ENCODE measurements around the gene CERK. TPM values are rescaled to one million over a fixed set of nuclear protein-coding genes. Genes with fewer than 3 reads are reported as not detected.
A peak's percentile ranks its signal among the peaks of the same experiment; 100 is the strongest.

The CERK gene
- total and polyA plus RNA-seq, 7 experiments from 2014 or later = 40.4 to 138 (median 67.5) TPM

GRCh38 chr22:46730568-46731245, 7.3 kb downstream of the CERK start:
- H3K27me3 Mint-ChIP-seq = no peaks in the 10 kb centered on the region
- H3K4me1 Mint-ChIP-seq = peaks cover 32 to 66% (median 62%) of the 10 kb centered on the region in 7 donors
- ATAC-seq (no peak), DNase-seq (no peak)
- H3K4me3 Mint-ChIP-seq = peak overlapping the region in 4 of 10 donors; percentile 21 to 51 (median 30)
- no peaks in the 10 kb centered on the region for H3K9me3 Mint-ChIP-seq
- no peak overlapping the region for H3K4me3 ChIP-seq (ENCODE audit: low read length)
- no peaks in the 10 kb centered on the region for H3K27me3 ChIP-seq (ENCODE audit: control insufficient read depth in 2 of 2, insufficient read depth in 2 of 2, low read length in 2 of 2)
- CTCF ChIA-PET = interaction anchor here (0.6 to 1.4 kb wide), 2 partner anchors 8 to 19 kb away, joined by 3 to 4 read pairs; no protein-coding TSS in a partner anchor
- intact Hi-C loops (cut with micrococcal nuclease) = loop anchor here (10.0 kb wide), 2 partner anchors 1056 to 1486 kb away; partner anchors contain the start of genes ATXN10 (in 1 of the 2) and KIAA0930 (in 1 of the 2)
- peaks cover 0 to 11% (median 9%) of the 10 kb centered on the region in 5 donors for H3K36me3 Mint-ChIP-seq
- peak overlapping the region; percentile 3 for H3K27ac ChIP-seq (ENCODE audit: low read depth, low read length)
- POLR2A ChIA-PET = interaction anchor here (0.7 to 1.3 kb wide), 3 partner anchors 9 to 32 kb away, joined by 3 to 5 read pairs (median 3); partner anchors contain the start of gene TBC1D22A
- peaks cover 33% of the 10 kb centered on the region in 2 donors for H3K4me1 ChIP-seq (ENCODE audit: control insufficient read depth in 2 of 2, insufficient read depth in 2 of 2, low read length in 2 of 2)
- H3K36me3 ChIP-seq (ENCODE audit: control insufficient read depth in 2 of 3, insufficient read depth in 3 of 3, low read length in 3 of 3) = peaks cover 0 to 46% (median 2%) of the 10 kb centered on the region in 3 experiments
- no peaks in the 10 kb centered on the region for H3K9me3 ChIP-seq (ENCODE audit: control insufficient read depth in 2 of 3, low read length in 3 of 3)
- H3K27ac Mint-ChIP-seq = peak overlapping the region; percentile 17 to 87 (median 69)

DNA sequence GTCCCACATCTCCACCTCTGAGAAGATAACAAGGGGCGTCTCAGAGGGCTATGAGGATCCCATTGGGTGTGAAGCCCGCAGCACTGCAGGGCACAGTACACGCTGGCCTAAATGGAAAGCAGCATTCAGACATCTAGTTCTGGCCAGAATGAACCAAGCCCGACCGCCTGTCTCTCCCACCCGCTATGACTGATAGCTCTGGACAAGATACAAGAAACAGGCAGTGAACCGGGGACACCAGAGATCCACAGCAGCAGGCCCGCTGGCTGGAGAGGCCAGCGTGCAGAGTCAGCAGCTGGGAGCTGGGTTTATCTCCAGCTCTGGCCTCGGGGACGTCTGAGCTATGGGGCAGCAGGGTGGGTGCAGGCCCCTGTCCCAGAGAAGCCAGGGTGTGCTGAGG, 9.6 kb downstream of the CERK start:
- no peak overlapping the region for H3K4me3 Mint-ChIP-seq
- DNase-seq (no peak), ATAC-seq (no peak)
- H3K9me3 Mint-ChIP-seq = no peaks in the 10 kb centered on the region
- Histone ChIP-seq H3K4me1 (ENCODE audit: control insufficient read depth in 2 of 2, insufficient read depth in 2 of 2, low read length in 2 of 2) (peaks cover 16 to 19% of the 10 kb centered on the region in 2 donors), H3K27ac (ENCODE audit: low read depth, low read length) (no peak overlapping the region), H3K9me3 (ENCODE audit: control insufficient read depth in 2 of 3, low read length in 3 of 3) (no peaks in the 10 kb centered on the region), H3K27me3 (ENCODE audit: control insufficient read depth in 2 of 2, insufficient read depth in 2 of 2, low read length in 2 of 2) (no peaks in the 10 kb centered on the region), H3K4me3 (ENCODE audit: low read length) (no peak overlapping the region), H3K36me3 (ENCODE audit: control insufficient read depth in 2 of 3, insufficient read depth in 3 of 3, low read length in 3 of 3) (peaks cover 0 to 65% (median 2%) of the 10 kb centered on the region in 3 experiments)
- intact Hi-C loops (cut with micrococcal nuclease) = no loop called here
- peak overlapping the region in 2 of 9 donors; percentile 38 to 78 for H3K27ac Mint-ChIP-seq
- ChIA-PET POLR2A (no interaction called here), CTCF (no interaction called here)
- H3K4me1 Mint-ChIP-seq = peaks cover 20 to 64% (median 48%) of the 10 kb centered on the region in 7 donors
- H3K27me3 Mint-ChIP-seq = no peaks in the 10 kb centered on the region
- peaks cover 0 to 20% (median 8%) of the 10 kb centered on the region in 5 donors for H3K36me3 Mint-ChIP-seq

DNA sequence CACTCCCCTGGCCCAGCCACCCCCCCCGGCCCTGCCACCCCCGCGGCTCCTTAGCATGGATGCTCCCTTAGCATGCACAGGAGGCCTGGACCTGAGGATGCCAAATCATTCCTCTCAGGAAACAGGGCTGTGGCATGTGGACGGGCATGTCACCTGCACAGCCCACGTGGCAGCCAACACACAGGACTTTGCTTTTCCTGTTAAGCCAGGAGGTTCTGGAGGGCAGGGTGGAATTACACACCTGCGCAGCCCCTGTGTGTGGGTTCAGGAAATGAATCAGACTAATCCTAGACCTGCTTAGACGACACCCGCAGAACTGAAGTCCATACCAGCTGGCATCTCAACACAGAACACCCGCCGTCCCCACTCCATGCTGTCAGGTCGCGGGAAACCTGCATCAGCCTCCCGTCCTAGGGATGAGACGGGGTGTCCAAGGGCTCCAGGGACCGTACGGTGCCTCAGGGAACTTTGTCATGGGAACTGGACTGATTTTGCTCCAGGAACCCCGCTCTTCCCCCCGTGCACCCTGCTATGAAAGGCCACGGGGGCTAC, 10.2 kb downstream of the CERK start:
- intact Hi-C loops (cut with micrococcal nuclease) = no loop called here
- ChIA-PET POLR2A (no interaction called here), CTCF (no interaction called here)
- Histone ChIP-seq H3K36me3 (ENCODE audit: control insufficient read depth in 2 of 3, insufficient read depth in 3 of 3, low read length in 3 of 3) (peaks cover 0 to 68% (median 2%) of the 10 kb centered on the region in 3 experiments), H3K4me1 (ENCODE audit: control insufficient read depth in 2 of 2, insufficient read depth in 2 of 2, low read length in 2 of 2) (peaks cover 16 to 19% of the 10 kb centered on the region in 2 donors), H3K4me3 (ENCODE audit: low read length) (no peak overlapping the region), H3K27ac (ENCODE audit: low read depth, low read length) (no peak overlapping the region), H3K9me3 (ENCODE audit: control insufficient read depth in 2 of 3, low read length in 3 of 3) (no peaks in the 10 kb centered on the region), H3K27me3 (ENCODE audit: control insufficient read depth in 2 of 2, insufficient read depth in 2 of 2, low read length in 2 of 2) (no peaks in the 10 kb centered on the region)
- no peaks in the 10 kb centered on the region for H3K27me3 Mint-ChIP-seq
- ATAC-seq (no peak), DNase-seq (no peak)
- no peaks in the 10 kb centered on the region for H3K9me3 Mint-ChIP-seq
- peaks cover 20 to 66% (median 50%) of the 10 kb centered on the region in 7 donors for H3K4me1 Mint-ChIP-seq
- peaks cover 0 to 23% (median 8%) of the 10 kb centered on the region in 5 donors for H3K36me3 Mint-ChIP-seq
- peak overlapping the region in 3 of 9 donors; percentile 38 to 78 (median 55) for H3K27ac Mint-ChIP-seq
- no peak overlapping the region for H3K4me3 Mint-ChIP-seq

GRCh38 chr22:46726986-46727317, 11.1 kb downstream of the CERK start:
- no peak overlapping the region for H3K4me3 ChIP-seq (ENCODE audit: low read length)
- DNase-seq (no peak), ATAC-seq (no peak)
- Mint-ChIP-seq H3K4me3 (no peak overlapping the region), H3K27me3 (no peaks in the 10 kb centered on the region), H3K27ac (peak overlapping the region in 2 of 9 donors; percentile 52 to 53), H3K9me3 (no peaks in the 10 kb centered on the region), H3K36me3 (peaks cover 0 to 28% (median 8%) of the 10 kb centered on the region in 5 donors), H3K4me1 (peaks cover 20 to 63% (median 44%) of the 10 kb centered on the region in 7 donors)
- ChIA-PET CTCF (no interaction called here), POLR2A (interaction anchor here (1.2 kb wide), 1 partner anchor 9 kb away, joined by 3 read pairs; no protein-coding TSS in a partner anchor)
- no peak overlapping the region for H3K27ac ChIP-seq (ENCODE audit: low read depth, low read length)
- no peaks in the 10 kb centered on the region for H3K27me3 ChIP-seq (ENCODE audit: control insufficient read depth in 2 of 2, insufficient read depth in 2 of 2, low read length in 2 of 2)
- H3K9me3 ChIP-seq (ENCODE audit: control insufficient read depth in 2 of 3, low read length in 3 of 3) = no peaks in the 10 kb centered on the region
- H3K36me3 ChIP-seq (ENCODE audit: control insufficient read depth in 2 of 3, insufficient read depth in 3 of 3, low read length in 3 of 3) = peaks cover 0 to 73% (median 2%) of the 10 kb centered on the region in 3 experiments
- H3K4me1 ChIP-seq (ENCODE audit: control insufficient read depth in 2 of 2, insufficient read depth in 2 of 2, low read length in 2 of 2) = peaks cover 15 to 18% of the 10 kb centered on the region in 2 donors
- intact Hi-C loops (cut with micrococcal nuclease) = no loop called here

DNA sequence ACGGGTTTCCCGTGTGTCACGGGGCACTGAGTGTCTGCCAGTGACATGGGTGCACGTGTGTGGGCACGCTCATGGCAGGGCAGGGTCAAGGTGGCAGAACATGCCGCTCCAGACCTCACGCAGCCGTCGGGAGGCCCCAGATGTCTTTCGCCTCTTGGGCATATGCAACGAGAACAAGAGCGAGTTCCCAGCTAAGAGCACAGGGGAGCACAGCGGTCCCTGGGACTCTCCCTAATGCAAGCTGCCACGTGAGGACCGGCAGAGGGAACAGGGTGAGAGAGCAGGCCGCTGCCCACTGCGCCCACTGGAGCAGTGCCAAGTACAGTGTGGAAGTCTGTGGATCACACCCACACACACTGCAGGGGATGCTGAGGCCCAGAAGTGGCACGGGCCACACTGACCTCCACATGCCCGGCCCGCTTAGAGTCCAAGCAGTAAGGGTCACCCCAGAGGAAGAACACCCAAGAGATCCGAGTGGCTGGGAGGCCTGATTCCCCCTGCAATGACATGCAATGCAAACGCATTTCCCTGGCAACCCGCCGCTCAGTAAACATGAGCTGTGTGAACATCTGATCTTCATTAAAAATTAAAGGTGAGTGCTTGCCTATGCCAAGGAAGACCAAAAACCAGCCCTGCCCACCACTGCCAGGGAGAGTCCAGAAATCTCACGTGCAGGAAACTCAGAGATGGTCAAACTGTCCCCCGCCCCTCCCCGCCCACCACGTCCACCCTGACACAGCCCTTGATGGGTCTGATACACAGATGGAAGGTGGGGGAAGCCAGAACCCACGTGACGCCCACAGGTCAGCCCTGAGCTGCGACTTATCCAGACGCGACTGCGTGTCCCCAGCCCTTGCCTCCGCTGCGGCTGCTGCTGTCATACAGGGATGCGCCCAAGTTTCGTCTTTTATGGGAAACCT, 11.7 kb downstream of the CERK start:
- H3K4me1 Mint-ChIP-seq = peaks cover 14 to 58% (median 37%) of the 10 kb centered on the region in 7 donors
- intact Hi-C loops (cut with micrococcal nuclease) = no loop called here

GRCh38 chr22:46725096-46725495, 13.0 kb downstream of the CERK start:
- Histone ChIP-seq H3K27ac (ENCODE audit: low read depth, low read length) (no peak overlapping the region), H3K4me3 (ENCODE audit: low read length) (no peak overlapping the region), H3K27me3 (ENCODE audit: control insufficient read depth in 2 of 2, insufficient read depth in 2 of 2, low read length in 2 of 2) (no peaks in the 10 kb centered on the region), H3K9me3 (ENCODE audit: control insufficient read depth in 2 of 3, low read length in 3 of 3) (no peaks in the 10 kb centered on the region), H3K4me1 (ENCODE audit: control insufficient read depth in 2 of 2, insufficient read depth in 2 of 2, low read length in 2 of 2) (no peaks in the 10 kb centered on the region), H3K36me3 (ENCODE audit: control insufficient read depth in 2 of 3, insufficient read depth in 3 of 3, low read length in 3 of 3) (peaks cover 0 to 74% (median 2%) of the 10 kb centered on the region in 3 experiments)
- DNase-seq = no peak
- Mint-ChIP-seq H3K36me3 (peaks cover 1 to 25% (median 6%) of the 10 kb centered on the region in 5 donors), H3K9me3 (no peaks in the 10 kb centered on the region), H3K27me3 (no peaks in the 10 kb centered on the region), H3K4me1 (peaks cover 8 to 49% (median 25%) of the 10 kb centered on the region in 7 donors), H3K4me3 (no peak overlapping the region), H3K27ac (peak overlapping the region in 2 of 9 donors; percentile 28 to 58)
- no peak for ATAC-seq
- ChIA-PET CTCF (interaction anchor here (0.6 kb wide), 1 partner anchor 21 kb away, joined by 3 read pairs; no protein-coding TSS in a partner anchor), POLR2A (no interaction called here)
- intact Hi-C loops (cut with micrococcal nuclease) = no loop called here

More for the DNA sequence above, 11.7 kb downstream of the CERK start:
- CTCF ChIA-PET = no interaction called here
- Histone ChIP-seq H3K27me3 (ENCODE audit: control insufficient read depth in 2 of 2, insufficient read depth in 2 of 2, low read length in 2 of 2) (no peaks in the 10 kb centered on the region), H3K36me3 (ENCODE audit: control insufficient read depth in 2 of 3, insufficient read depth in 3 of 3, low read length in 3 of 3) (peaks cover 0 to 72% (median 2%) of the 10 kb centered on the region in 3 experiments), H3K9me3 (ENCODE audit: control insufficient read depth in 2 of 3, low read length in 3 of 3) (no peaks in the 10 kb centered on the region), H3K4me3 (ENCODE audit: low read length) (no peak overlapping the region), H3K4me1 (ENCODE audit: control insufficient read depth in 2 of 2, insufficient read depth in 2 of 2, low read length in 2 of 2) (peaks cover 10 to 11% of the 10 kb centered on the region in 2 donors), H3K27ac (ENCODE audit: low read depth, low read length) (no peak overlapping the region)
- DNase-seq (no peak), ATAC-seq (no peak)
- Mint-ChIP-seq H3K9me3 (no peaks in the 10 kb centered on the region), H3K27me3 (no peaks in the 10 kb centered on the region), H3K36me3 (peaks cover 0 to 21% (median 4%) of the 10 kb centered on the region in 5 donors), H3K4me3 (no peak overlapping the region), H3K27ac (peak overlapping the region in 2 of 9 donors; percentile 53 to 78)
- POLR2A ChIA-PET = interaction anchor here (0.6 to 1.2 kb wide), 2 partner anchors 10 to 37 kb away, joined by 3 read pairs; no protein-coding TSS in a partner anchor

All from naive thymus-derived CD4-positive, alpha-beta T cell (primary cell).